Fibroblast of pulmonary artery (primary cell): ENCODE data around the gene PIGM.
A peak's percentile ranks its signal among the peaks of the same experiment; 100 is the strongest.

Experiments used
- DNase-seq: peaks from one replicate; pipeline ENCODE4 v3.0.0-alpha.2; 2010; ENCODE audit warnings: low read depth
- H3K4me3 ChIP-seq: replicated peaks from 2 replicates; pipeline ENCODE4 v1.5.1; 2011; ENCODE audit warnings: low read depth, mild to moderate bottlenecking, control low read depth, low read length, moderate library complexity
- CTCF ChIP-seq: IDR thresholded peaks from 2 replicates; pipeline ENCODE4 v1.5.1; 2011; ENCODE audit warnings: mild to moderate bottlenecking, control low read depth, low read length, inconsistent platforms; ENCODE audit errors: missing control alignments

PIGM gene

DNA sequence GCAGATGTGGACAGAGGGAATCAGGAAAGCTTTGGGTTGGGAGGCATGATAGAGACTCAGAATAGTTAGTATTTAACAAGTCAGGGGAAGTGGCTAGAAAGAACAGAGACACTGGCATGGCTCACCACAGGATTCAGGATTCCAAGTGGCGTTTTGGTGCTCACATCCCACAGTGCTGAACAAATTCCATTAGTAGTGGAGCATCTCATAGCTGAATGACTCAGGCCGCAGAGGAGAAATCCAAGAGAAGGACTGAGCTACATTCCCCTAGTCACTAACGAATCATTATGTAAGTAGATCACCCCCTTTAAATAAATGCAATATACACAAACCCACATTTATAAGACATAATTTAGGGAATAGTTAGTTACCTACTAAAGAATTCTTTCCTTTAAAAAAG lies 44.5 kb upstream of the PIGM start:
- no peak for TF ChIP-seq CTCF
- no peak overlapping the region for H3K4me3 ChIP-seq
- DNase-seq, result no peak

DNA sequence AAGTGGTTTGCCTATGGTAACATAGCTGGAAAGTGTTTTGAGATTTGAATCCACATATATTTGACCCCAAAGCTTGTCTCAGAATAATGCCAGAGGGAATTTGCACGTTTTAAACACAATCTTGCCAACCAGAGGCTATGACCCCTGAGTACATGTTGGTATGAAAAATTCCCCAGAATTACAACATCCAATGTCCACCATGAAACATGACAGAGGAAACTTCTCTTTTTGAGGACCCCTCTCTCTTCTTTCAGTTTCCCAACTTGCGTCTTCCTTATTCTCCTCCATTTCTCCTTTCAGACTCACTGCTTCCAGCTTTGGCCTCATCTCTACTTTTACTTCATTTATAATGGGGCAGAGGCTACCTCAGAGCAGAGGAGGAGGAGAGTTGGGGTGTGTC lies 44.0 kb upstream of the PIGM start:
- DNase-seq, result no peak
- H3K4me3 ChIP-seq, result no peak overlapping the region
- TF ChIP-seq CTCF, result no peak

GRCh38 chr1:160074865-160075264 lies 43.1 kb upstream of the PIGM start:
- DNase-seq, result no peak
- H3K4me3 ChIP-seq, result no peak overlapping the region
- TF ChIP-seq CTCF, result no peak

- no peak for TF ChIP-seq CTCF
- DNase-seq, result no peak
- no peak overlapping the region for H3K4me3 ChIP-seq
Measured at GRCh38 chr1:160071289-160071688, 39.5 kb upstream of the PIGM start.

DNA sequence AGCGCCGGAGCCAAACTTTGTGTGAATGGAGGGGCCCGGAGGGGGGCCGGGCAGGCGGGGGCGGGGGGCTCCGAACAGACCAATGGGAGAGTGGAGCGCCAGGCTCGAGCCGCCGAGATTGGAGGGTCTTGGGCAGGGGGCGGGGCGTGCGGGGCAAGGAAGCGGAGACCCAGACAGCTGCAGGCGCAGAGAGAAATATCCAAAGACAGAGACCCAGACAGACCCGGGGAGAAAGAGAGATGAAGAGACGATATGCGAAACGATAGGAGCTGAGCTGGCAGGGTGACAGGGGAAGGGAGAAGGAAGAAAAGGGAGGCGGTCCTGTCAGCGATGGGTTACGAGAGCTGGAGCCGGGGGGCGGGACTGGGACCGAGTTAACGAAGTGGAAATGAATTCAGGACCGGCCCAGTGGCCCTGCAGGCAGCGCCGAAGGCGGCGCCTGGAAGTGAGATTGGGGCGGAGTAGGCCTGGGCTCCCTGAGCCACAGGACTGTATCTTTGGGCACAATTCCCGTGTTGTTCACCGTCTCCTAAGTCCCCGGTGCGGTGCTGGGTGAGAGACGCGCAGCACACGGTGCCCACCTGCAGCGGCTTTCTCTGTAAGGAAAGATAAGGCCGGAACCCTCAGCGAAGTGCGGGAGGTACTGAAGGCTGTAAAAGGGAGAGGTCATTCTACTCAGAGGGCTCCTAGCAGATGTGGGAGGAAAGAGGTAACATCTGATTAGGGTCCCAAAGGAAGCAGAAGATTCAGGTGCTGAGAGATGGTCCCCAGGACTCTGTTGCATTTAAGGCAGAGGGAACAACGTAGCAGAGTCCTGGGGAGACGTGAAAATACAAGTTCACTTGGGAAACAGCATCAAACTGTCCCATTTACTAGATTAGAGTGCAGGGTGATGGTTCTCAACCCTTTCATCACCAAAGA lies 38.7 kb upstream of the PIGM start:
- peak; percentile 44 for DNase-seq
- no peak for TF ChIP-seq CTCF
- peak overlapping the region; percentile 63 for H3K4me3 ChIP-seq

DNA sequence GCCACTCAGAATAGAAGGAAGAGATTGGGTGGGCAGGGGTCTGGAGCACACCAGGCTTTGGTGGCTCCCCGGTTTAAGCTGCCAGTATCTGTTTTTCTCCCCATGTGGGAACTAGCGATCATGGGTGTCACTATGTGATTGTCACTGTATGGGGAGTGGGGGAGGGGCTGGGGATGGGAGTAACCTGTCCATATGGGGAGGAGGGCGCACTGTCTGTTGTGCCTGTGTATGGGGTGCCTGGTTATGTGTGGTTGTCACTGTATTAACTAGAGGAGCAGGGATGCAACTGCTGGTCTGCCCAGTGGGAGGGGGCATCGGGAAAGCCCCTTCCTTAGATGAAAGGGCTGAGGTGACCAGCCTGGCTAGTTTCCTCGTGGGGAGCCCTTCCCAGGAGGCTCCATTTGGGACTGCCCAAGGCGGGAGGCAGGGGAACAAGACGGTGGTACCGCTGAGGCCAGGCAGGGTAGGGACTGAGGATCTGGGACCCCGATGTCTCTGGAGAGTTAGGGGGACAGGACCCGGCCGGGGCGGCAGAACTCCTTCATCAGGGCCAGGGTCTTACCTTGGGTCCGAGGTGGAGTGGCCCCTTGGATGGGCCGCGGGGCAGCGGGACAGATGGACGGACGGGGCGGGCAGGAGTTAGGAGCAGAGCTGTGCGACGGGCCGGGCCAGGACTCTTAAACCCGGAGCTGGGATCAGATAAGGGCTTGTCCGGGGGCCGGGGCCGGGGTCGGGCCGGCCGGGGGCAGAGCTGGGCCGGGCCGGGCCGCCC lies 37.9 kb upstream of the PIGM start, which contains the start of gene KCNJ10:
KCNJ10 (minus strand) TSS at position 701 of the 772 bp plus-strand sequence. CDS start 27,628 bp downstream, outside the sequence.
- DNase-seq, result no peak
- H3K4me3 ChIP-seq, result peak within 1 kb of the TSS; percentile 63
- TF ChIP-seq CTCF, result no peak
